Esophagus muscularis mucosa (tissue), 4 donors: ENCODE results near the gene ZNF592. TPM values are rescaled to one million over a fixed set of nuclear protein-coding genes. Genes with fewer than 3 reads are reported as not detected.
"Not testable (repeated sequence)": the region's sequence is repeated elsewhere in the genome, so short reads cannot be mapped to it uniquely, and the experiment has no call there.

Experiments used
- DNase-seq: peaks from one replicate; pipeline ENCODE4 v3.0.0-alpha.2; 2017; ENCODE audit errors: extremely low spot score
- H3K27ac ChIP-seq, 4 donors: fragments of 200-600 bp; sonication (generic); replicated peaks in 1 of 4; 1 replicate in 3 of 4; 2 replicates in 1 of 4; pipeline ENCODE4 v1.5.1; 2016 to 2019; ENCODE audit warnings: mild to moderate bottlenecking in 1 of 4
- H3K27me3 ChIP-seq, 4 donors: fragments of 200-600 bp; sonication (generic); one replicate each; pipeline versions ENCODE4 v1.5.1 to v1.6.0; 2016 to 2019
- H3K36me3 ChIP-seq, 4 donors: fragments of 200-600 bp; sonication (generic); one replicate each; pipeline ENCODE4 v1.5.1; 2016 to 2019
- H3K4me1 ChIP-seq, 4 donors: fragments of 200-600 bp; sonication (generic); one replicate each; pipeline ENCODE4 v1.5.1; 2016 to 2019
- H3K4me3 ChIP-seq, 4 donors: fragments of 200-600 bp; sonication (generic); 1 replicate in 2 of 4; 2 replicates in 2 of 4; pipeline ENCODE4 v1.5.1; 2016 to 2019; ENCODE audit warnings: mild to moderate bottlenecking in 4 of 4, moderate library complexity in 1 of 4
- H3K9me3 ChIP-seq, 4 donors: fragments of 200-600 bp; sonication (generic); 1 replicate in 3 of 4; 2 replicates in 1 of 4; pipeline ENCODE4 v1.5.1; 2016 to 2019
- CTCF ChIP-seq, 3 experiments: fragments of 200-600 bp in 2 of 3; fragments of 450-650 bp in 1 of 3; sonication (generic) in 2 of 3; IDR thresholded peaks; one replicate each; pipeline ENCODE4 v1.5.1; 2017 to 2019; ENCODE audit warnings: antibody characterized with exemption in 3 of 3, mild to moderate bottlenecking in 2 of 3, moderate library complexity in 1 of 3
- EP300 ChIP-seq: sonication (generic); formaldehyde crosslinking; IDR thresholded peaks from one replicate; pipeline ENCODE4 v1.6.1; 2017; ENCODE audit warnings: antibody characterized with exemption
- POLR2A ChIP-seq: fragments of 450-650 bp; IDR thresholded peaks from one replicate; pipeline ENCODE4 v1.6.1; 2017; ENCODE audit warnings: antibody characterized with exemption, moderate library complexity, mild to moderate bottlenecking, low read depth
- POLR2AphosphoS5 ChIP-seq, 2 donors: sonication (generic); formaldehyde crosslinking; IDR thresholded peaks; one replicate each; pipeline ENCODE4 v1.6.1; 2017; ENCODE audit warnings: antibody characterized with exemption in 2 of 2
- WGBS: methylation state at CpG from one replicate; pipeline ENCODE4 v1.1.5; 2018; 5-methylcytosine and 5-hydroxymethylcytosine counted together
- intact Hi-C: fragments of 100-400 bp; cut with DNase I; formaldehyde crosslinking; loops from one replicate; pipeline ENCODE4 v1.15.1; 2023
- total RNA-seq, 4 donors: library from RNA; depleted of rRNA; stranded (reverse); fragments of >200 nt; gene quantifications; one replicate each; pipeline versions ENCODE4 v1.1.0 to v1.2.1, GENCODE V29; 2016

ZNF592 gene
- total RNA-seq, 4 donors from 2014 or later, result 13.8 to 22.3 (median 20.2) TPM

GRCh38 chr15:84845631-84846030 lies 97.2 kb downstream of the ZNF592 start:
- not testable (repeated sequence) for DNase-seq, H3K9me3 ChIP-seq, H3K36me3 ChIP-seq, H3K4me3 ChIP-seq, H3K27me3 ChIP-seq
- intact Hi-C loops, result loop anchor here (5.0 kb wide), 1 partner anchor 82 kb away; no protein-coding TSS in a partner anchor
- Histone ChIP-seq H3K4me1 (peaks cover 5 to 27% (median 27%) of the 10 kb centered on the region in 4 donors), H3K27ac (peak overlapping the region in 3 of 4 donors; percentile 62 to 72 (median 66))
- peak; percentile 71 to 76 (median 71) for TF ChIP-seq CTCF (IDR thresholded peaks at IDR 0.05)
- 68% methylated on average over 7 of the region's 7 CpGs for WGBS

- intact Hi-C loops, result loop anchor here (5.0 kb wide), 1 partner anchor 81 kb away; no protein-coding TSS in a partner anchor
- Histone ChIP-seq H3K9me3 (no peaks in the 10 kb centered on the region), H3K27me3 (no peaks in the 10 kb centered on the region), H3K4me1 (peaks cover 0 to 21% (median 21%) of the 10 kb centered on the region in 4 donors), H3K4me3 (no peak overlapping the region), H3K36me3 (no peaks in the 10 kb centered on the region), H3K27ac (no peak overlapping the region)
- no peak for TF ChIP-seq CTCF (IDR thresholded peaks at IDR 0.05)
- no peak for TF ChIP-seq POLR2A
- 93% methylated on average over 1 of the region's 1 CpG for WGBS
- no peak for DNase-seq
Observed at GRCh38 chr15:84846269-84846668, 97.9 kb downstream of the ZNF592 start.

- intact Hi-C loops, result loop anchor here (5.0 kb wide), 1 partner anchor 80 kb away; no protein-coding TSS in a partner anchor
- H3K27me3 ChIP-seq, result no peaks in the 10 kb centered on the region
- no peaks in the 10 kb centered on the region for H3K9me3 ChIP-seq
- H3K4me3 ChIP-seq, result no peak overlapping the region
- no peaks in the 10 kb centered on the region for H3K36me3 ChIP-seq
- H3K27ac ChIP-seq, result no peak overlapping the region
- TF ChIP-seq POLR2AphosphoS5 (IDR thresholded peaks at IDR 0.05), result no peak
- no peak for TF ChIP-seq CTCF (IDR thresholded peaks at IDR 0.05)
- DNase-seq, result no peak
- H3K4me1 ChIP-seq, result peaks cover 0 to 17% (median 15%) of the 10 kb centered on the region in 4 donors
Observed at GRCh38 chr15:84847382-84847781, 99.0 kb downstream of the ZNF592 start.

GRCh38 chr15:84852212-84852611 lies 103.8 kb downstream of the ZNF592 start:
- Histone ChIP-seq H3K4me3 (no peak overlapping the region), H3K9me3 (no peaks in the 10 kb centered on the region), H3K27me3 (no peaks in the 10 kb centered on the region), H3K36me3 (peaks cover 2 to 17% (median 9%) of the 10 kb centered on the region in 4 donors), H3K27ac (no peak overlapping the region), H3K4me1 (peaks cover 0 to 14% (median 0%) of the 10 kb centered on the region in 4 donors)
- intact Hi-C loops, result no loop called here
- TF ChIP-seq EP300 (no peak), POLR2A (no peak), CTCF (IDR thresholded peaks at IDR 0.05) (no peak), POLR2AphosphoS5 (IDR thresholded peaks at IDR 0.05) (no peak)
- 95% methylated on average over 5 of the region's 5 CpGs for WGBS
- no peak for DNase-seq

- no peak overlapping the region for H3K27ac ChIP-seq
- H3K4me3 ChIP-seq, result no peak overlapping the region
- peaks cover 4 to 46% (median 37%) of the 10 kb centered on the region in 4 donors for H3K36me3 ChIP-seq
- peaks cover 0 to 14% (median 0%) of the 10 kb centered on the region in 4 donors for H3K4me1 ChIP-seq
- no peak for DNase-seq
- intact Hi-C loops, result no loop called here
- H3K9me3 ChIP-seq, result no peaks in the 10 kb centered on the region
- TF ChIP-seq CTCF (IDR thresholded peaks at IDR 0.05), result no peak
- TF ChIP-seq EP300, result no peak
- TF ChIP-seq POLR2A, result no peak
- TF ChIP-seq POLR2AphosphoS5 (IDR thresholded peaks at IDR 0.05), result no peak
- H3K27me3 ChIP-seq, result no peaks in the 10 kb centered on the region
- 80% methylated on average over 9 of the region's 9 CpGs for WGBS
Observed at GRCh38 chr15:84855136-84855535, 106.7 kb downstream of the ZNF592 start.
